ENCODE results near the gene ATP5F1D.

The ATP5F1D gene

DNA sequence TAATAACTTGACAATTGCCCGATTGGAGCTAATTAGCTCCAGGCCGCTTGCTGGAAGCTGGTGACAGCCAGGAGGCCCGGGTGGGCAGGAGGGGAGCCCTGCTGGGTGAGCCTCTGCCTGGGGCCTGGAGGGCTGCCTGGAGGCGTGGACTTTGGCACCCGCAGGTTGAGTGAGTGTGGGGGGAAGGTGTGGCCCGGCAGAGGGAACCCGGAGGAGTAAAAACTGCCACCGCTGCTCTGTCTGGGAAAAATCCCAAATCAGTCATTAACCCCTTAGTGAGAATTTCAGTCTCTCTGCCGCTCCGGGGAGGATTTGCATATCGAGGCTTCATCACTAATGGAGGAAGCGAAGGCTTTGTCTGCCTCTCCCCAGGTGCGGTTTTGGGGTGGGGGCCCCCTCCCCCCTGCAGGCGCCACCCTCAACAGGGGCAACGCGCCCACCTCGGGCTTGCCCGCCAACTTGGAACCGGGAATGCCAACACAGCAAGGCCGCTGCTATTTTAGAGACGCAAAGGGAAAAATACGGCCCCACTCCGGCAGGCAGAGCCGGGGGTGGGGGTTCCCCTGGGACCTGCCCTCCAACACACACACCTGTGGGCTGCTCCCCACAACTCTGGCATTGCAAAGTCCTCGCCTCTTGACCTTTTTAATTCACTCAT is 50.3 kb downstream of the ATP5F1D start:
- no peak for DNase-seq (ENCODE audit: low read depth)
- TF ChIP-seq, protein P1, sequence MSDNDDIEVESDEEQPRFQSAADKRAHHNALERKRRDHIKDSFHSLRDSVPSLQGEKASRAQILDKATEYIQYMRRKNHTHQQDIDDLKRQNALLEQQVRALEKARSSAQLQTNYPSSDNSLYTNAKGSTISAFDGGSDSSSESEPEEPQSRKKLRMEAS (IDR thresholded peaks at IDR 0.05; ENCODE audit: low read depth, low read length) = no peak
- no peak overlapping the region for H3K4me3 ChIP-seq (ENCODE audit: low read depth, low read length)

DNA sequence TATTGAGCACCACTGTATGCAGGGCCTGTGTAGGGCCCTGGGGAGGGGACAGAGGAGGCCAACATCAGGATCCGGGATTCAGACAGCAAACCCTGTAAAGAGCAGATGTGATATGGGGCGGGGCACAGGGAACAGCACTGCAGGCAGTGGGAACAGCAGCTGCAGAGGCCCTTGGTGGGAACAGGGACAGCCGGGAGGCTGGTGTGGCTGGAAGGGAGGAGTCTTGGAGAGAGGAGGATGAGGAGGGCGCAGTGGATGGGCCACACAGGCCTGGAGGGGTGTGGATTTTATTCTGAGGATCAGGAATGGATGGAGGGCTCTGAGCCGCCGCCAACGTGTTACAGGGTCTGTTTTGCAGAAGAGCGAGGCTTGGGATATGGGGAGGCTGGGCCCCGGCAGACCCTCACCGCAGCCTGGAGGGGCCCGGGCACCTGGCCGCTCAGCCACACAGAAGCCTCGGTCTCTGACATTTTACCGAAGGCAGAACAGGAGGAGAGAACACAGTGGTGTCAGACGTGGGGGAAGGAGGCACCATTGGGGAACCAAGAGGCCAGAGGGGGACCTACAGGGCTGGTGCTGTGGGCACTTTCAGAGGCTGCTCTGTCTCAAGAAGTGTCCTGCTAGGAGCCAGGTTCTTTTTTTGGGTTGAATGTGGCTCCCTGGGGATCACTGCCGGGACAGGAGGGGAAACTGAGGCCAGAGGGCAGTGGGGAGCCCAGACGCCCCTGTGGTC is 51.0 kb downstream of the ATP5F1D start:
- no peak for DNase-seq (ENCODE audit: low read depth)
- H3K4me3 ChIP-seq (ENCODE audit: low read depth, low read length) = no peak overlapping the region
- TF ChIP-seq, protein P2, sequence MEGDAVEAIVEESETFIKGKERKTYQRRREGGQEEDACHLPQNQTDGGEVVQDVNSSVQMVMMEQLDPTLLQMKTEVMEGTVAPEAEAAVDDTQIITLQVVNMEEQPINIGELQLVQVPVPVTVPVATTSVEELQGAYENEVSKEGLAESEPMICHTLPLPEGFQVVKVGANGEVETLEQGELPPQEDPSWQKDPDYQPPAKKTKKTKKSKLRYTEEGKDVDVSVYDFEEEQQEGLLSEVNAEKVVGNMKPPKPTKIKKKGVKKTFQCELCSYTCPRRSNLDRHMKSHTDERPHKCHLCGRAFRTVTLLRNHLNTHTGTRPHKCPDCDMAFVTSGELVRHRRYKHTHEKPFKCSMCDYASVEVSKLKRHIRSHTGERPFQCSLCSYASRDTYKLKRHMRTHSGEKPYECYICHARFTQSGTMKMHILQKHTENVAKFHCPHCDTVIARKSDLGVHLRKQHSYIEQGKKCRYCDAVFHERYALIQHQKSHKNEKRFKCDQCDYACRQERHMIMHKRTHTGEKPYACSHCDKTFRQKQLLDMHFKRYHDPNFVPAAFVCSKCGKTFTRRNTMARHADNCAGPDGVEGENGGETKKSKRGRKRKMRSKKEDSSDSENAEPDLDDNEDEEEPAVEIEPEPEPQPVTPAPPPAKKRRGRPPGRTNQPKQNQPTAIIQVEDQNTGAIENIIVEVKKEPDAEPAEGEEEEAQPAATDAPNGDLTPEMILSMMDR (IDR thresholded peaks at IDR 0.05; ENCODE audit: low read depth, low read length) = no peak
- TF ChIP-seq MYC (IDR thresholded peaks at IDR 0.05; ENCODE audit: low read depth, low read length) (no peak), POLR2A (IDR thresholded peaks at IDR 0.05; ENCODE audit: extremely low read depth, insufficient read length) (no peak)
- TF ChIP-seq, protein P1 (IDR thresholded peaks at IDR 0.05; ENCODE audit: low read depth, low read length) = no peak

DNA sequence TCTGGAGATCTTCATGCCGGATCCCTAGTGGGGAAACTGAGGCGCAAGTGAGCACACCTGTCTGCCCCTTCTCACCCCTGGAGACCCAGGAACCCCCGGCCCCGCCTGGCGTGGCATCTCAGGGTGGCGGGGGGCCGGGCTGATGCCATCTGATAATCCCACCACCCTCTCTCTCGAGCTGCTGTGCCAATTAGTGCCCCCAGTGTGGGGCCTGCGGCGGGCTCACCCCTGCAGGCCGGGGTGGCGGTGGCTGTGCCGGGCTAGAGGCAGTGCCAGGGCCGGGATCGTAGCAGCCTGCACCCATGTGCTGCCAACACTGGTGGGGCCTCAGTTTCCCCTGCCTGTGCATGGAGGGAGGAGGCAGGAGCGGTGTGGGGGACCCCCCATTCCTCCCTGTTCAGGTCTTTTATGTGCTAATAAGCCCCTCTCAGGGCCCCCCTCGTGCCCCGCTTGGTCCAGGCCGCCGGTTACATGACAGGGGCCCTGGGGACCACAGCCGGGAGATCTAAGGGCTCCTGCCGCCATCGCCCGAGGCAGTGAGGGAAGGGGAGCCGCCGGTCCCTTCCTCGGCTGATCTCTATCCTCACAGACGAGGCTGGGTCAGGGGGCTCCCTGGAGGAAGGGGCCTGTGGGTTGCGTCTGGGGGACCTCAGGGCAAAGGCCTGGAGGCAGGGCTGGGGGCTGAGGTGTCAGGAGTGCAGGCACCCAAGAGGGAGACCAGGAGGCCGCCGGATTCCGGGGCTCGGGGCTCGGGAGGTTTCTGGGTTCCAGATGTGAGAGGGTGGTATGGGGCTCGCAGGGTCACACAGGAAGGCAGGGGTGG is 52.4 kb downstream of the ATP5F1D start:
- TF ChIP-seq, protein P2 (IDR thresholded peaks at IDR 0.05; ENCODE audit: low read depth, low read length) = no peak
- TF ChIP-seq POLR2A (IDR thresholded peaks at IDR 0.05; ENCODE audit: extremely low read depth, insufficient read length) (no peak), MYC (IDR thresholded peaks at IDR 0.05; ENCODE audit: low read depth, low read length) (no peak)
- TF ChIP-seq, protein P1 (IDR thresholded peaks at IDR 0.05; ENCODE audit: low read depth, low read length) = no peak
- H3K4me3 ChIP-seq (ENCODE audit: low read depth, low read length) = no peak overlapping the region
- DNase-seq (ENCODE audit: low read depth) = no peak

Data from NB4 (cell line).